HG03280 (cell line): ENCODE results near the gene ACSL6.

Experiments used
- ATAC-seq: cut with Tn5 transposase; IDR thresholded peaks from one replicate; pipeline ENCODE4 v1.9.1; 2021; ENCODE audit warnings: mild to moderate bottlenecking, moderate library complexity; ENCODE audit not compliant: unreplicated experiment

The ACSL6 gene

GRCh38 chr5:132011622-132012343 lies at the start of gene ACSL6:
Gene ACSL6 (minus strand): TSS chr5:132011658. CDS start chr5:132011553, 105 bp downstream.
- no peak for ATAC-seq

GRCh38 chr5:132060501-132061161 lies 49.2 kb upstream of the ACSL6 start, which contains the start of gene IL3:
Gene IL3 (plus strand): TSS chr5:132060655. CDS start chr5:132060707, 52 bp downstream.
- ATAC-seq: no peak

GRCh38 chr5:132059696-132060500 lies 48.4 kb upstream of the ACSL6 start:
- no peak for ATAC-seq

- no peak for ATAC-seq
Measured at GRCh38 chr5:132059043-132059695, 47.7 kb upstream of the ACSL6 start.

GRCh38 chr5:132058646-132059042 lies 47.2 kb upstream of the ACSL6 start:
- ATAC-seq: no peak

GRCh38 chr5:132057498-132058255 lies 46.2 kb upstream of the ACSL6 start:
- ATAC-seq: no peak

- no peak for ATAC-seq
Measured at GRCh38 chr5:132056610-132057497, 45.4 kb upstream of the ACSL6 start.

GRCh38 chr5:132055808-132056609 lies 44.6 kb upstream of the ACSL6 start:
- no peak for ATAC-seq

GRCh38 chr5:132055441-132055807 lies 44.0 kb upstream of the ACSL6 start:
- no peak for ATAC-seq

GRCh38 chr5:132054697-132055440 lies 43.4 kb upstream of the ACSL6 start:
- no peak for ATAC-seq

- no peak for ATAC-seq
Measured at GRCh38 chr5:132054031-132054696, 42.7 kb upstream of the ACSL6 start.

- ATAC-seq: no peak
Measured at GRCh38 chr5:132053483-132053882, 42.0 kb upstream of the ACSL6 start.

- ATAC-seq: no peak
Measured at GRCh38 chr5:132052520-132052919, 41.1 kb upstream of the ACSL6 start.

- no peak for ATAC-seq
Measured at GRCh38 chr5:132050661-132051552, 39.4 kb upstream of the ACSL6 start.

- no peak for ATAC-seq
Measured at GRCh38 chr5:132050136-132050535, 38.7 kb upstream of the ACSL6 start.

- no peak for ATAC-seq
Measured at GRCh38 chr5:132049559-132049958, 38.1 kb upstream of the ACSL6 start.
